ENCODE data around the gene STOX2.

STOX2 gene

GRCh38 chr4:183867247-183867646, 37.9 kb upstream of the STOX2 start:
- no peaks in the 10 kb centered on the region for H3K27me3 ChIP-seq (ENCODE audit: low read depth, low read length)
- no peak for TF ChIP-seq CTCF (IDR thresholded peaks at IDR 0.05; ENCODE audit: low read depth, low read length)
- no peak for TF ChIP-seq EZH2phosphoT487 (IDR thresholded peaks at IDR 0.05; ENCODE audit: low read depth)
- H2AFZ ChIP-seq (ENCODE audit: low read depth, low read length): no peak overlapping the region
- no peak overlapping the region for H3K27ac ChIP-seq (ENCODE audit: low read length)
- no peak overlapping the region for H3K4me3 ChIP-seq (ENCODE audit: low read length)
- H4K20me1 ChIP-seq (ENCODE audit: insufficient read depth, low read length): no peaks in the 10 kb centered on the region
- H3K4me2 ChIP-seq (ENCODE audit: low read length): no peak overlapping the region
- H3K36me3 ChIP-seq (replicated peaks; ENCODE audit: low read depth, low read length): no peaks in the 10 kb centered on the region
- H3K9me3 ChIP-seq (ENCODE audit: insufficient read depth, low read length): no peaks in the 10 kb centered on the region
- no peak overlapping the region for H3K9ac ChIP-seq (ENCODE audit: low read length)
- no peaks in the 10 kb centered on the region for H3K79me2 ChIP-seq (ENCODE audit: low read length)
- H3K4me1 ChIP-seq (ENCODE audit: low read length): no peaks in the 10 kb centered on the region

- Histone ChIP-seq H3K79me2 (ENCODE audit: low read length) (no peaks in the 10 kb centered on the region), H3K4me2 (ENCODE audit: low read length) (no peak overlapping the region), H3K9ac (ENCODE audit: low read length) (no peak overlapping the region), H3K9me3 (ENCODE audit: insufficient read depth, low read length) (no peaks in the 10 kb centered on the region), H3K4me1 (ENCODE audit: low read length) (no peaks in the 10 kb centered on the region), H2AFZ (ENCODE audit: low read depth, low read length) (no peak overlapping the region), H3K27ac (ENCODE audit: low read length) (no peak overlapping the region), H4K20me1 (ENCODE audit: insufficient read depth, low read length) (no peaks in the 10 kb centered on the region), H3K4me3 (ENCODE audit: low read length) (no peak overlapping the region), H3K27me3 (ENCODE audit: low read depth, low read length) (no peaks in the 10 kb centered on the region), H3K36me3 (replicated peaks; ENCODE audit: low read depth, low read length) (no peaks in the 10 kb centered on the region)
- TF ChIP-seq EZH2phosphoT487 (IDR thresholded peaks at IDR 0.05; ENCODE audit: low read depth) (no peak), CTCF (IDR thresholded peaks at IDR 0.05; ENCODE audit: low read depth, low read length) (no peak)
These were observed 34.1 kb upstream of the STOX2 start for GRCh38 chr4:183870997-183871396.

GRCh38 chr4:183871581-183871980, 33.5 kb upstream of the STOX2 start:
- H3K27me3 ChIP-seq (ENCODE audit: low read depth, low read length): no peaks in the 10 kb centered on the region
- no peak overlapping the region for H3K27ac ChIP-seq (ENCODE audit: low read length)
- H3K4me2 ChIP-seq (ENCODE audit: low read length): no peak overlapping the region
- no peak overlapping the region for H2AFZ ChIP-seq (ENCODE audit: low read depth, low read length)
- no peak overlapping the region for H3K9ac ChIP-seq (ENCODE audit: low read length)
- H4K20me1 ChIP-seq (ENCODE audit: insufficient read depth, low read length): no peaks in the 10 kb centered on the region
- no peaks in the 10 kb centered on the region for H3K79me2 ChIP-seq (ENCODE audit: low read length)
- TF ChIP-seq CTCF (IDR thresholded peaks at IDR 0.05; ENCODE audit: low read depth, low read length): no peak
- no peak for TF ChIP-seq EZH2phosphoT487 (IDR thresholded peaks at IDR 0.05; ENCODE audit: low read depth)
- no peaks in the 10 kb centered on the region for H3K4me1 ChIP-seq (ENCODE audit: low read length)
- H3K36me3 ChIP-seq (replicated peaks; ENCODE audit: low read depth, low read length): no peaks in the 10 kb centered on the region
- H3K4me3 ChIP-seq (ENCODE audit: low read length): no peak overlapping the region
- no peaks in the 10 kb centered on the region for H3K9me3 ChIP-seq (ENCODE audit: insufficient read depth, low read length)

- Histone ChIP-seq H3K4me2 (ENCODE audit: low read length) (no peak overlapping the region), H3K9me3 (ENCODE audit: insufficient read depth, low read length) (no peaks in the 10 kb centered on the region), H2AFZ (ENCODE audit: low read depth, low read length) (no peak overlapping the region), H3K36me3 (replicated peaks; ENCODE audit: low read depth, low read length) (no peaks in the 10 kb centered on the region), H3K79me2 (ENCODE audit: low read length) (no peaks in the 10 kb centered on the region), H3K9ac (ENCODE audit: low read length) (no peak overlapping the region), H3K27me3 (ENCODE audit: low read depth, low read length) (no peaks in the 10 kb centered on the region), H3K4me1 (ENCODE audit: low read length) (no peaks in the 10 kb centered on the region), H3K4me3 (ENCODE audit: low read length) (no peak overlapping the region), H3K27ac (ENCODE audit: low read length) (no peak overlapping the region), H4K20me1 (ENCODE audit: insufficient read depth, low read length) (no peaks in the 10 kb centered on the region)
- no peak for TF ChIP-seq EZH2phosphoT487 (IDR thresholded peaks at IDR 0.05; ENCODE audit: low read depth)
These were observed 32.6 kb upstream of the STOX2 start for GRCh38 chr4:183872531-183872930.

Measured in OCI-LY3 (cell line).